Colonic mucosa (tissue), 4 donors: Measurements from ENCODE around the gene TEX2. TPM values are rescaled to one million over a fixed set of nuclear protein-coding genes. Genes with fewer than 3 reads are reported as not detected.
"Not testable (repeated sequence)": the region's sequence is repeated elsewhere in the genome, so short reads cannot be mapped to it uniquely, and the experiment has no call there.

ENCODE experiments used
- DNase-seq: peaks from one replicate; pipeline ENCODE4 v3.0.0-alpha.2; 2020
- H3K27ac ChIP-seq: fragments of 200-600 bp; one replicate; pipeline ENCODE4 v1.8.0; 2021
- H3K27me3 ChIP-seq: fragments of 200-600 bp; one replicate; pipeline ENCODE4 v1.8.0; 2021
- H3K36me3 ChIP-seq: fragments of 200-600 bp; one replicate; pipeline ENCODE4 v1.8.0; 2021
- H3K4me1 ChIP-seq: fragments of 200-600 bp; one replicate; pipeline ENCODE4 v1.8.0; 2021; ENCODE audit warnings: mild to moderate bottlenecking
- H3K4me3 ChIP-seq: fragments of 200-600 bp; one replicate; pipeline ENCODE4 v1.8.0; 2021
- H3K9ac ChIP-seq, 2 donors: one replicate each; pipeline ENCODE4 v1.7.0; 2013; ENCODE audit warnings: control low read depth in 2 of 2, low read depth in 2 of 2, low read length in 2 of 2
- H3K9me3 ChIP-seq: fragments of 200-600 bp; one replicate; pipeline ENCODE4 v1.8.0; 2021
- intact Hi-C: fragments of 100-400 bp; cut with DNase I; formaldehyde crosslinking; loops from one replicate; pipeline ENCODE4 v1.14.1; 2022
- total RNA-seq, 2 donors: library from RNA; stranded (reverse); fragmentation: NEBNext Ultra II Directional in 1 of 2; extraction: Animal tissue kit (Norgen Biotek cat#: 25700) in 1 of 2; gene quantifications; one replicate each; pipeline ENCODE4 v1.2.1, GENCODE V29; 2021
- TF ChIP-seq, protein P1 (sequence below): fragments of 200-600 bp; IDR thresholded peaks from one replicate; pipeline ENCODE4 v1.8.0; 2022; ENCODE audit warnings: antibody characterized with exemption, mild to moderate bottlenecking
- donor health status: healthy.
- donor health status: DM: no; HTN: no; CAD: no.
- donor health status: DM: no; HTN: no; CAD: no.

The TEX2 gene
- total RNA-seq, 2 donors from 2014 or later = 29.0 to 29.7 TPM

DNA sequence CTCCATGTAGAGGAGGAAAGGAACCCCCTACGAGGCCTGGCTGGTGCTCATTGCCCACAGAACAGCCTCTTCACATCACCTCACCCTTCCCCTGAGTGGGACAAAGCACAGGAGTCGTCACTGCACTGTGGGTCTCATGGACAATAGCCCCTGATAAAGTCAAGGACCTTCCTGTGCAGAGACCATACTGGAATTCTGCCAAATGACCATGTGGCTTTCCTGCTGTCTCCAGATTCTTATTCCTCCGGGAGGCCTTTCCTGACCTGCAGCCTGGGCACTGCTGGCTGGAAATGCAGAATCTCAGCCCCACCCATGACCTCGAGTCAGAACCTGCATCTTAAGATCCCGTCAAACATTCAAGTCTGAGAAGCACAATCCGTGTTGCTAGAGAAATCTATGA lies 72.6 kb downstream of the TEX2 start:
- H3K27ac ChIP-seq = no peak overlapping the region
- H3K9me3 ChIP-seq = no peaks in the 10 kb centered on the region
- DNase-seq = no peak
- no peaks in the 10 kb centered on the region for H3K27me3 ChIP-seq
- no peak overlapping the region for H3K9ac ChIP-seq
- intact Hi-C loops = no loop called here
- TF ChIP-seq, protein P1, sequence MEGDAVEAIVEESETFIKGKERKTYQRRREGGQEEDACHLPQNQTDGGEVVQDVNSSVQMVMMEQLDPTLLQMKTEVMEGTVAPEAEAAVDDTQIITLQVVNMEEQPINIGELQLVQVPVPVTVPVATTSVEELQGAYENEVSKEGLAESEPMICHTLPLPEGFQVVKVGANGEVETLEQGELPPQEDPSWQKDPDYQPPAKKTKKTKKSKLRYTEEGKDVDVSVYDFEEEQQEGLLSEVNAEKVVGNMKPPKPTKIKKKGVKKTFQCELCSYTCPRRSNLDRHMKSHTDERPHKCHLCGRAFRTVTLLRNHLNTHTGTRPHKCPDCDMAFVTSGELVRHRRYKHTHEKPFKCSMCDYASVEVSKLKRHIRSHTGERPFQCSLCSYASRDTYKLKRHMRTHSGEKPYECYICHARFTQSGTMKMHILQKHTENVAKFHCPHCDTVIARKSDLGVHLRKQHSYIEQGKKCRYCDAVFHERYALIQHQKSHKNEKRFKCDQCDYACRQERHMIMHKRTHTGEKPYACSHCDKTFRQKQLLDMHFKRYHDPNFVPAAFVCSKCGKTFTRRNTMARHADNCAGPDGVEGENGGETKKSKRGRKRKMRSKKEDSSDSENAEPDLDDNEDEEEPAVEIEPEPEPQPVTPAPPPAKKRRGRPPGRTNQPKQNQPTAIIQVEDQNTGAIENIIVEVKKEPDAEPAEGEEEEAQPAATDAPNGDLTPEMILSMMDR = no peak
- H3K36me3 ChIP-seq = no peaks in the 10 kb centered on the region
- H3K4me3 ChIP-seq = no peak overlapping the region
- H3K4me1 ChIP-seq = no peaks in the 10 kb centered on the region

DNA sequence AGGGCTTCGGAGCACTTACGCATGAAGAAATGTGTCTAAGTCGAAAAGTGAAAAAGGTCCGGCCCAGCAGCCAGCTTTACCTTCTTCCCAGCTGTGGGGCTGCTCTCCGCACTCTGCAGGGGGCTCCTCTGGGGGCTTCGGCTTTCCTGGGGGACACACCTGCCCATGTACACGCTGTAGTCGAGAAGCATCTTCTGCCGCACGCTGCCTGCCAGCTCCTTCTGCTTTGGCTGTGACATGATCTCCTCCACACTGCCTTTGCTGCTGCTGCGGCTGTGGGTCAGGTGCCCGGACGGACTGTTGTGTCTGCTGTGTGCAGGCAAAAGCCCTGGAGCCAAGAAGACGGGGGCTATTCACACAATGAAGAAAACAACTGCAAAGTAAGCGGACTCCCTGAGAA lies 75.0 kb downstream of the TEX2 start:
- no peaks in the 10 kb centered on the region for H3K4me1 ChIP-seq
- intact Hi-C loops = no loop called here
- H3K27ac ChIP-seq = no peak overlapping the region
- DNase-seq = no peak
- H3K27me3 ChIP-seq = no peaks in the 10 kb centered on the region
- no peaks in the 10 kb centered on the region for H3K9me3 ChIP-seq
- H3K4me3 ChIP-seq = no peak overlapping the region
- TF ChIP-seq, protein P1 = no peak
- no peaks in the 10 kb centered on the region for H3K36me3 ChIP-seq
- H3K9ac ChIP-seq = no peak overlapping the region

DNA sequence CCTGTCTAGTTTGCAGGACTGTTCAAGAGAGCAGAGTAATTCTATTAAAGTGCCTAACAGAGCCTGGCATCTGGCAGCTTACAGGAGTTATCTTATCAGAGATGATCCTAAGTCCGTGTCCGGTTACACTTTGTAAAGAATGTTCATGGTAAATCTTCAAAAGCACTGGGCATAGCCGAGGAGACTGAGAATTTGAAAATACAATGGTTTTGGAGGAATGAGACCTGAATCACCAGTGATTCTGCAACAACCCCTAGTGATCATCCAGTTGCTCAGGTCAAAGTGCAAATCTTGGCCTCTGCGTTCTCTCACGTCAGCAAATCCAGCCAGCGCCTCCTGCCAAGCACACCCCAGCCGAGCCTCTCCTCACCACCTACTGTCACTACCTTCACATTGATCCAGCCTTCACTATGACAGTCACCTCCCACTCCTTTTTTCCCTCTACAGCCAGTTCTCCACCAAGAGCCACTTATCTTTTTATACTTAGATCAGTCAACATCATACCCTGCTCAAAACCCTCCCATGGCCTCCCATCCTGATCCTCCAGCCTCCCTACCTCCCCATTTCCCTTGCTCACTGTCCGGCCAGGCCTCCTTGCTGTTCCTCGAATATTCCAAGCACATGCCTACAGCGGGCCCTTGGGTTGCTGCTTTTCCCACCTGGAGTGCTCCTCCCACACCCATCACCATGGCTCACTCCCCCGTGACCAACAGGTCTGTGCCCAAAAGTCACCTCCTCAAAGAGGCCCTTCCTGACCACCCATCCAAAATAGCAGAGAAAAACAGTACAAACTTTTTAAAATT lies 75.8 kb downstream of the TEX2 start:
- H3K9me3 ChIP-seq = no peaks in the 10 kb centered on the region
- no peaks in the 10 kb centered on the region for H3K4me1 ChIP-seq
- H3K27ac ChIP-seq = no peak overlapping the region
- H3K9ac ChIP-seq = no peak overlapping the region
- no peak for DNase-seq
- no peaks in the 10 kb centered on the region for H3K27me3 ChIP-seq
- intact Hi-C loops = no loop called here
- H3K4me3 ChIP-seq = no peak overlapping the region
- TF ChIP-seq, protein P1 = no peak
- no peaks in the 10 kb centered on the region for H3K36me3 ChIP-seq

DNA sequence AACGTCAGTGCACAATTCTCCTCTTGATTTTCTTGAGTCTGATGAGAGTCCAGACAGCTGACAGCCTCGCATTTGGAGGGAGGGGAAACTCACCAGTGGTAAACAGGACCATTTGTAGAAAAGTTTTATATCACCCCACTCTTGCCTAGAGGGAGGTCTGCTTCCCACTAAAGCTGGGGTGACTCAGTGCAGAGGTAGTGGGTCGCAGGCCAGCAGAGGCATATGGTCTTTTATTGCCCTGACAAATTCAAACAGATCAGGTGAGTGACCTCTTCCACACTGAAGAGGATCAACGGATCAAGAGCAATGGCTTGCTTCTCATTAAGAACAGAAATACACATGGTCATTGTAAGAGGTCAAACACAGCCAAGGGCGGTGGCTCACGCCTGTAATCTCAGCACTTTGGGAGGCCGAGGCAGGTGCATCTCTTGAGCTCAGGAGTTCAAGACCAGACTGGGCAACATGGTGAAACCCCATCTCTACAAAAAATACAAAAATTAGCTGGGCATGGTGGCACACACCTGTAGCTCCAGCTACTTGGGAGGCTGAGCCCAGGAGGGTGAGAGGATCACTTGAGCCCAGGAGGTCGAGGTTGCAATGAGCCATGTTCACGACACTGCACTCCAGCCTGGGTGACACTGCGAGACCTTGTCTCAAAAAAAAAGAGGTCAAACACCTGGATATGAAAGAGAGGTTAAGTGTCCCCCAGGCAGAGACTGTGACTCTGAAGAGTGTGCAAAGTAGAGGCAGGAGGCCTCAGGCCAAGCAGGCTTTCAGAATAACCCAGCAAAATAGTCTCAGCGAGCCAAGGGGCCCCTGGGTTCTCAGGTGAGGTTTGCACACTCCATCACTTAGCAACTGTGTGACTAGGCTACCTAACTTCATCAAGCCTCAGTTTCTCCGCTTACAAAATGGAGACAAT lies 76.6 kb downstream of the TEX2 start:
- H3K9me3 ChIP-seq = no peaks in the 10 kb centered on the region
- H3K4me1 ChIP-seq = no peaks in the 10 kb centered on the region
- no peak overlapping the region for H3K4me3 ChIP-seq
- no peak overlapping the region for H3K9ac ChIP-seq
- no peaks in the 10 kb centered on the region for H3K36me3 ChIP-seq
- no peak overlapping the region for H3K27ac ChIP-seq
- H3K27me3 ChIP-seq = no peaks in the 10 kb centered on the region
- TF ChIP-seq, protein P1 = no peak
- DNase-seq = no peak
- intact Hi-C loops = no loop called here

DNA sequence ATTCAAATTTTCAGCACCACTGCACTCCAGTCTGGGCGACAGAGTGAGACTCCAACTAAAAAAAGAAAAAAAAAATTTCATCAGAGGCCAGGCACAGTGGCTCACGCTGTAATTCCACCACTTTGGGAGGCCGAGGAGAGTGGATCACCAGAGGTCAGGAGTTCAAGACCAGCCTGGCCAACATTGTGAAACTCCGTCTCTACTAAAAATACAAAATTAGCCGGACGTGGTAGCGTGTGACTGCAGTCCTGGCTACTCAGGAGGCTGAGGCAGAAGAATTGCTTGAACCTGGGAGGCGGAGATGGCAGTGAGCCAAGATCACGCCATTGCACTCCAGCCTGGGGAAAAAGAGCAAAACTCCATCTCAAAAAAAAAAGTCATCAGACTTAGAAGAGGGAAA lies 77.5 kb downstream of the TEX2 start:
- intact Hi-C loops, H3K27ac ChIP-seq, H3K27me3 ChIP-seq, H3K4me3 ChIP-seq, H3K4me1 ChIP-seq, H3K9ac ChIP-seq, H3K36me3 ChIP-seq, H3K9me3 ChIP-seq, DNase-seq: not testable (repeated sequence)
